Measurements from ENCODE around the gene SESN3. TPM values are rescaled to one million over a fixed set of nuclear protein-coding genes. Genes with fewer than 3 reads are reported as not detected.

SESN3 gene
- total RNA-seq, 1 experiment from 2014 or later, result 34.9 TPM

DNA sequence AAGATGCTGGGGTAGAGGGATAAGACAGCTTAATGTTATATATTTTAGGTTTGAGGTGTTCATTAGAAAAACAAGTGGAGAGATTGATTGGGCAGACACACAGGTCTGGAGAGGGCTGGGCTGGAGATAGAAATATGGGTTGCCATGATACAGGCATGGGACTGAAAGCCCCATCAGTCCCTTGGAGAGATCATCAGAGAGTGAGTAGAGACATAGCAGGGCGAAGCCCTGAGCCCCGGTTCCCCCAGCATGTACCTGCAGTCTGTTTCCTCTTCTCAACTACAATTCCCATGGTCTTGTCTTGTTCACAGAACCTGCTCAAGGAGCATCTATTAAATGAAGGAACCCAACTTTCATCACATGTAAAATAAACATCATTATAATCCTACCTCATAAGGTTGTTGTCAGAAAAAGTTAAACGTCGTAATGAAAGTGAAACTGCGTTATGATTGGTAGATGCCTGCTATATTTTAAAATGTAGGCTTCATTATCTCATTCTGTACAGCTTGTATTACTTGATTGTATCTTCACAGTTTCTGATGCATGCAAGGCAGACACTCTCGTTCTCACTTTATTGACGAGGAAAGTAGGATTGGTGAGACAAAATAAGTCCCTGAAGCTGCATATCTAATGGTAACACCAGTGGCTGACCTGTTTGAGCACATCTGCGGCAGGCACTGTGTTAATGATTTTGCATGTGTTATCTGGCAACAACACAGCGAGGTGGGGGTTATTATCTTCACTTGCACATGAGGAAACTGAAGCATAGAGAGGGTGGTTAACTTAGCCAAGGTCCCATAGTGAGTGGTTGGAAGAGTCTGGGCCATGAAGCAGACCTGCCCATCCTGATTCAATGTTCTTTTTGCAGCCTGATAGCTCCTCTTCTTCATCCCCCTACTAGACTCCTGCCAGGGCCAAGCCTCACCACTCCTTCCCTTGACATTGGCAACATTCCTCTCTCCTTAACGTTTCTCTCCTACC lies 77.8 kb downstream of the SESN3 start (continued):
- TF ChIP-seq, protein P1, sequence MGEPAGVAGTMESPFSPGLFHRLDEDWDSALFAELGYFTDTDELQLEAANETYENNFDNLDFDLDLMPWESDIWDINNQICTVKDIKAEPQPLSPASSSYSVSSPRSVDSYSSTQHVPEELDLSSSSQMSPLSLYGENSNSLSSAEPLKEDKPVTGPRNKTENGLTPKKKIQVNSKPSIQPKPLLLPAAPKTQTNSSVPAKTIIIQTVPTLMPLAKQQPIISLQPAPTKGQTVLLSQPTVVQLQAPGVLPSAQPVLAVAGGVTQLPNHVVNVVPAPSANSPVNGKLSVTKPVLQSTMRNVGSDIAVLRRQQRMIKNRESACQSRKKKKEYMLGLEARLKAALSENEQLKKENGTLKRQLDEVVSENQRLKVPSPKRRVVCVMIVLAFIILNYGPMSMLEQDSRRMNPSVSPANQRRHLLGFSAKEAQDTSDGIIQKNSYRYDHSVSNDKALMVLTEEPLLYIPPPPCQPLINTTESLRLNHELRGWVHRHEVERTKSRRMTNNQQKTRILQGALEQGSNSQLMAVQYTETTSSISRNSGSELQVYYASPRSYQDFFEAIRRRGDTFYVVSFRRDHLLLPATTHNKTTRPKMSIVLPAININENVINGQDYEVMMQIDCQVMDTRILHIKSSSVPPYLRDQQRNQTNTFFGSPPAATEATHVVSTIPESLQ (CRISPR knock-in tag; IDR thresholded peaks at IDR 0.05), result no peak
- TF ChIP-seq, protein P2, sequence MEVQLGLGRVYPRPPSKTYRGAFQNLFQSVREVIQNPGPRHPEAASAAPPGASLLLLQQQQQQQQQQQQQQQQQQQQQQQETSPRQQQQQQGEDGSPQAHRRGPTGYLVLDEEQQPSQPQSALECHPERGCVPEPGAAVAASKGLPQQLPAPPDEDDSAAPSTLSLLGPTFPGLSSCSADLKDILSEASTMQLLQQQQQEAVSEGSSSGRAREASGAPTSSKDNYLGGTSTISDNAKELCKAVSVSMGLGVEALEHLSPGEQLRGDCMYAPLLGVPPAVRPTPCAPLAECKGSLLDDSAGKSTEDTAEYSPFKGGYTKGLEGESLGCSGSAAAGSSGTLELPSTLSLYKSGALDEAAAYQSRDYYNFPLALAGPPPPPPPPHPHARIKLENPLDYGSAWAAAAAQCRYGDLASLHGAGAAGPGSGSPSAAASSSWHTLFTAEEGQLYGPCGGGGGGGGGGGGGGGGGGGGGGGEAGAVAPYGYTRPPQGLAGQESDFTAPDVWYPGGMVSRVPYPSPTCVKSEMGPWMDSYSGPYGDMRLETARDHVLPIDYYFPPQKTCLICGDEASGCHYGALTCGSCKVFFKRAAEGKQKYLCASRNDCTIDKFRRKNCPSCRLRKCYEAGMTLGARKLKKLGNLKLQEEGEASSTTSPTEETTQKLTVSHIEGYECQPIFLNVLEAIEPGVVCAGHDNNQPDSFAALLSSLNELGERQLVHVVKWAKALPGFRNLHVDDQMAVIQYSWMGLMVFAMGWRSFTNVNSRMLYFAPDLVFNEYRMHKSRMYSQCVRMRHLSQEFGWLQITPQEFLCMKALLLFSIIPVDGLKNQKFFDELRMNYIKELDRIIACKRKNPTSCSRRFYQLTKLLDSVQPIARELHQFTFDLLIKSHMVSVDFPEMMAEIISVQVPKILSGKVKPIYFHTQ (CRISPR knock-in tag; IDR thresholded peaks at IDR 0.05), result no peak
- TF ChIP-seq ATF1 (CRISPR knock-in tag; IDR thresholded peaks at IDR 0.05) (no peak), ZNF416 (CRISPR knock-in tag; IDR thresholded peaks at IDR 0.05) (no peak)
- TF ChIP-seq, protein P3, sequence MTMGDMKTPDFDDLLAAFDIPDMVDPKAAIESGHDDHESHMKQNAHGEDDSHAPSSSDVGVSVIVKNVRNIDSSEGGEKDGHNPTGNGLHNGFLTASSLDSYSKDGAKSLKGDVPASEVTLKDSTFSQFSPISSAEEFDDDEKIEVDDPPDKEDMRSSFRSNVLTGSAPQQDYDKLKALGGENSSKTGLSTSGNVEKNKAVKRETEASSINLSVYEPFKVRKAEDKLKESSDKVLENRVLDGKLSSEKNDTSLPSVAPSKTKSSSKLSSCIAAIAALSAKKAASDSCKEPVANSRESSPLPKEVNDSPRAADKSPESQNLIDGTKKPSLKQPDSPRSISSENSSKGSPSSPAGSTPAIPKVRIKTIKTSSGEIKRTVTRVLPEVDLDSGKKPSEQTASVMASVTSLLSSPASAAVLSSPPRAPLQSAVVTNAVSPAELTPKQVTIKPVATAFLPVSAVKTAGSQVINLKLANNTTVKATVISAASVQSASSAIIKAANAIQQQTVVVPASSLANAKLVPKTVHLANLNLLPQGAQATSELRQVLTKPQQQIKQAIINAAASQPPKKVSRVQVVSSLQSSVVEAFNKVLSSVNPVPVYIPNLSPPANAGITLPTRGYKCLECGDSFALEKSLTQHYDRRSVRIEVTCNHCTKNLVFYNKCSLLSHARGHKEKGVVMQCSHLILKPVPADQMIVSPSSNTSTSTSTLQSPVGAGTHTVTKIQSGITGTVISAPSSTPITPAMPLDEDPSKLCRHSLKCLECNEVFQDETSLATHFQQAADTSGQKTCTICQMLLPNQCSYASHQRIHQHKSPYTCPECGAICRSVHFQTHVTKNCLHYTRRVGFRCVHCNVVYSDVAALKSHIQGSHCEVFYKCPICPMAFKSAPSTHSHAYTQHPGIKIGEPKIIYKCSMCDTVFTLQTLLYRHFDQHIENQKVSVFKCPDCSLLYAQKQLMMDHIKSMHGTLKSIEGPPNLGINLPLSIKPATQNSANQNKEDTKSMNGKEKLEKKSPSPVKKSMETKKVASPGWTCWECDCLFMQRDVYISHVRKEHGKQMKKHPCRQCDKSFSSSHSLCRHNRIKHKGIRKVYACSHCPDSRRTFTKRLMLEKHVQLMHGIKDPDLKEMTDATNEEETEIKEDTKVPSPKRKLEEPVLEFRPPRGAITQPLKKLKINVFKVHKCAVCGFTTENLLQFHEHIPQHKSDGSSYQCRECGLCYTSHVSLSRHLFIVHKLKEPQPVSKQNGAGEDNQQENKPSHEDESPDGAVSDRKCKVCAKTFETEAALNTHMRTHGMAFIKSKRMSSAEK (CRISPR knock-in tag; IDR thresholded peaks at IDR 0.05; ENCODE audit: borderline replicate concordance), result no peak

DNA sequence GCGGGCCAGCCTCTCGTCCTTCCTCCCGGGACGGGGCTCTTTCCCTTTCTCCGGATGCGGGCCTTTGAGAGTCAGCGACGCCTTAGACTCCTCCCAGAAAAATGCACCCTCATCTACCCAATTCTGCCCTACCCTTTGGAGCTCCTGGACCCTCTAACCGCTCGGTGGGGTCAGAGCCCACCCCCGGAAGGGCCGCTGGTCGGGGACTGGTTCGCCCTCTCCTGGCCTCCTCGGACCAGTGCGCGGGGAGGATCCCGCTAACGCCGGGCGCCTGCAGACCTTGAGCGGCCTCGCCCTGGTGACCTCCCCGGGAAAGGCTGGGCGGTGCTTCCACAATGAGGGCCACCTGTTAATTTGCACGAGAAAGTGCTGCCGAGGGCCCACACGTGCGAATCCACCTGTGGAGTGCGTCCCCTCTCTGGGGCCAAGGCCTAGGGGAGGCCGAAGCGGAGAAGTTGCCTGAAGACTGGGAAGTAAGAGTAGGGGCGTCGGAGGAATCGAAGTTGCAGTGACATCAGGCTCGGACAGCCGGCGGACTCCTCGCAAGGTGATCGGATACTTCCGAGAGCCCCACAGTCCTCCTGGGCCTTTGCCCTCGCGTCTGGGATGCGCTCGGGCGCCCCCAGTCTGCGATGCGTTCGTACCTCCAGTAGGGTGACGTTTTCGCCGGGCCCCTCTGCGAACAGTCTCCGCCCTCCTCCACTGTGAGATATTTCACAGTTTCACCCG lies 79.9 kb downstream of the SESN3 start:
- peak; percentile 96 for DNase-seq (ENCODE audit: low spot score)
- Mint-ChIP-seq H3K9me3 (no peaks in the 10 kb centered on the region), H3K4me3 (peak overlapping the region; percentile 81)
- TF ChIP-seq TCF7 (CRISPR knock-in tag; IDR thresholded peaks at IDR 0.05; ENCODE audit: low read depth), result no peak
- TF ChIP-seq, protein P4, sequence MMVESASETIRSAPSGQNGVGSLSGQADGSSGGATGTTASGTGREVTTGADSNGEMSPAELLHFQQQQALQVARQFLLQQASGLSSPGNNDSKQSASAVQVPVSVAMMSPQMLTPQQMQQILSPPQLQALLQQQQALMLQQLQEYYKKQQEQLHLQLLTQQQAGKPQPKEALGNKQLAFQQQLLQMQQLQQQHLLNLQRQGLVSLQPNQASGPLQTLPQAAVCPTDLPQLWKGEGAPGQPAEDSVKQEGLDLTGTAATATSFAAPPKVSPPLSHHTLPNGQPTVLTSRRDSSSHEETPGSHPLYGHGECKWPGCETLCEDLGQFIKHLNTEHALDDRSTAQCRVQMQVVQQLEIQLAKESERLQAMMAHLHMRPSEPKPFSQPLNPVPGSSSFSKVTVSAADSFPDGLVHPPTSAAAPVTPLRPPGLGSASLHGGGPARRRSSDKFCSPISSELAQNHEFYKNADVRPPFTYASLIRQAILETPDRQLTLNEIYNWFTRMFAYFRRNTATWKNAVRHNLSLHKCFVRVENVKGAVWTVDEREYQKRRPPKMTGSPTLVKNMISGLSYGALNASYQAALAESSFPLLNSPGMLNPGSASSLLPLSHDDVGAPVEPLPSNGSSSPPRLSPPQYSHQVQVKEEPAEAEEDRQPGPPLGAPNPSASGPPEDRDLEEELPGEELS (CRISPR knock-in tag; IDR thresholded peaks at IDR 0.05), result peak; percentile 52; the same call in 1 of the 2 replicates
- TF ChIP-seq CREM (CRISPR knock-in tag; IDR thresholded peaks at IDR 0.05), result peak; percentile 59; the same call in 1 of the 2 replicates
- no peak for TF ChIP-seq OVOL2 (CRISPR knock-in tag; IDR thresholded peaks at IDR 0.05; ENCODE audit: borderline replicate concordance)
- TF ChIP-seq, protein P5, sequence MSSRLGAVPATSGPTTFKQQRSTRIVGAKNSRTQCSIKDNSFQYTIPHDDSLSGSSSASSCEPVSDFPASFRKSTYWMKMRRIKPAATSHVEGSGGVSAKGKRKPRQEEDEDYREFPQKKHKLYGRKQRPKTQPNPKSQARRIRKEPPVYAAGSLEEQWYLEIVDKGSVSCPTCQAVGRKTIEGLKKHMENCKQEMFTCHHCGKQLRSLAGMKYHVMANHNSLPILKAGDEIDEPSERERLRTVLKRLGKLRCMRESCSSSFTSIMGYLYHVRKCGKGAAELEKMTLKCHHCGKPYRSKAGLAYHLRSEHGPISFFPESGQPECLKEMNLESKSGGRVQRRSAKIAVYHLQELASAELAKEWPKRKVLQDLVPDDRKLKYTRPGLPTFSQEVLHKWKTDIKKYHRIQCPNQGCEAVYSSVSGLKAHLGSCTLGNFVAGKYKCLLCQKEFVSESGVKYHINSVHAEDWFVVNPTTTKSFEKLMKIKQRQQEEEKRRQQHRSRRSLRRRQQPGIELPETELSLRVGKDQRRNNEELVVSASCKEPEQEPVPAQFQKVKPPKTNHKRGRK (CRISPR knock-in tag; IDR thresholded peaks at IDR 0.05; ENCODE audit: borderline replicate concordance), result no peak
- no peak for TF ChIP-seq CBFB (CRISPR knock-in tag; IDR thresholded peaks at IDR 0.05; ENCODE audit: low read depth)
- TF ChIP-seq, protein P6, sequence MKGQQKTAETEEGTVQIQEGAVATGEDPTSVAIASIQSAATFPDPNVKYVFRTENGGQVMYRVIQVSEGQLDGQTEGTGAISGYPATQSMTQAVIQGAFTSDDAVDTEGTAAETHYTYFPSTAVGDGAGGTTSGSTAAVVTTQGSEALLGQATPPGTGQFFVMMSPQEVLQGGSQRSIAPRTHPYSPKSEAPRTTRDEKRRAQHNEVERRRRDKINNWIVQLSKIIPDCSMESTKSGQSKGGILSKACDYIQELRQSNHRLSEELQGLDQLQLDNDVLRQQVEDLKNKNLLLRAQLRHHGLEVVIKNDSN (CRISPR knock-in tag; IDR thresholded peaks at IDR 0.05), result peak; percentile 53; the same call in 1 of the 2 replicates
- TF ChIP-seq ETV6 (CRISPR knock-in tag; IDR thresholded peaks at IDR 0.05), result 0 out of 2 replicates have a peak, but pooled peaks have one; percentile 59
- no peak for TF ChIP-seq TEAD1 (CRISPR knock-in tag; IDR thresholded peaks at IDR 0.05)
- TF ChIP-seq KAT7 (CRISPR knock-in tag; IDR thresholded peaks at IDR 0.05; ENCODE audit: borderline replicate concordance), result no peak
- TF ChIP-seq SMAD4 (CRISPR knock-in tag; IDR thresholded peaks at IDR 0.05), result peak; percentile 81; the same call in 1 of the 2 replicates
- TF ChIP-seq NR2C2 (CRISPR knock-in tag; IDR thresholded peaks at IDR 0.05), result no peak
- TF ChIP-seq, protein P7, sequence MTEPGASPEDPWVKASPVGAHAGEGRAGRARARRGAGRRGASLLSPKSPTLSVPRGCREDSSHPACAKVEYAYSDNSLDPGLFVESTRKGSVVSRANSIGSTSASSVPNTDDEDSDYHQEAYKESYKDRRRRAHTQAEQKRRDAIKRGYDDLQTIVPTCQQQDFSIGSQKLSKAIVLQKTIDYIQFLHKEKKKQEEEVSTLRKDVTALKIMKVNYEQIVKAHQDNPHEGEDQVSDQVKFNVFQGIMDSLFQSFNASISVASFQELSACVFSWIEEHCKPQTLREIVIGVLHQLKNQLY (CRISPR knock-in tag; IDR thresholded peaks at IDR 0.05), result no peak

More for the DNA sequence above, 79.9 kb downstream of the SESN3 start:
- Mint-ChIP-seq H3K27me3 (ENCODE audit: low read depth) (peaks cover 51% of the 10 kb centered on the region), H3K36me3 (no peaks in the 10 kb centered on the region), H3K4me1 (peaks cover 14% of the 10 kb centered on the region), H3K27ac (peak overlapping the region; percentile 94)
- ChIA-PET POLR2A (interaction anchor here (1.0 to 1.7 kb wide), 4 partner anchors 43 to 639 kb away, joined by 3 to 8 read pairs (median 5); partner anchors contain the start of genes FAM76B and SRSF8), CTCF (interaction anchor here (0.7 to 4.8 kb wide), 63 partner anchors 10 to 1275 kb away, joined by 3 to 89 read pairs (median 5); partner anchors contain the start of genes CWC15, ENDOD1, FAM76B and KDM4D)
- peak; percentile 93 for ATAC-seq

All from WTC11 (cell line).